HepG2 (cell line): ENCODE measurements around the gene GRIP2. TPM values are rescaled to one million over a fixed set of nuclear protein-coding genes. Genes with fewer than 3 reads are reported as not detected.
A peak's percentile ranks its signal among the peaks of the same experiment; 100 is the strongest.

Source experiments
- JUND ChIP-seq: sonication (generic); formaldehyde crosslinking; IDR thresholded peaks from 2 replicates; pipeline ENCODE4 v1.8.0; 2022; ENCODE audit warnings: mild to moderate bottlenecking, missing genetic modification reagents
- RBM39 ChIP-seq: fragments of 200-400 bp; formaldehyde crosslinking; IDR thresholded peaks from one replicate; pipeline ENCODE4 v1.6.1; 2018; ENCODE audit warnings: antibody characterized with exemption, mild to moderate bottlenecking, low read depth, low read length; ENCODE audit not compliant: poor library complexity, severe bottlenecking
- SP5 ChIP-seq: IDR thresholded peaks from 2 replicates; pipeline ENCODE4 v1.6.1; 2016; ENCODE audit warnings: low read depth, borderline replicate concordance
- SRY ChIP-seq: sonication (generic); formaldehyde crosslinking; IDR thresholded peaks from 2 replicates; pipeline ENCODE4 v1.8.0; 2022; ENCODE audit warnings: mild to moderate bottlenecking, missing genetic modification reagents
- ZNF644 ChIP-seq: IDR thresholded peaks from 2 replicates; pipeline ENCODE4 v1.6.1; 2016; ENCODE audit warnings: low read depth
- ZNF780A ChIP-seq: sonication (generic); formaldehyde crosslinking; IDR thresholded peaks from 2 replicates; pipeline ENCODE4 v1.8.0; 2022; ENCODE audit warnings: mild to moderate bottlenecking, missing genetic modification reagents, moderate library complexity
- polyA plus RNA-seq, 8 experiments: library from polyadenylated mRNA; depleted of rRNA in 3 of 8; stranded (reverse) in 7 of 8; unstranded in 1 of 8; fragments of >200 nt; fragmentation: Illumina TruSeq in 4 of 8; extraction: Trizol in 4 of 8; gene quantifications; 2 replicates each; pipeline versions ENCODE4 v1.2.1 to v1.2.3, GENCODE V29; 2011 to 2016; ENCODE audit warnings: low read depth in 4 of 8, missing spikeins in 1 of 8, mixed read lengths in 1 of 8; ENCODE audit not compliant: insufficient read depth in 1 of 8
- total RNA-seq, 5 experiments: library from RNA; depleted of rRNA; stranded (reverse); fragments of >200 nt; fragmentation: Illumina TruSeq; extraction: Trizol; gene quantifications; 2 replicates each; pipeline ENCODE4 v1.2.3, GENCODE V29; 2016; ENCODE audit warnings: low read depth in 1 of 5
- TF ChIP-seq, protein P1 (sequence below): sonication (generic); formaldehyde crosslinking; IDR thresholded peaks from 2 replicates; pipeline ENCODE4 v1.5.1; 2020; ENCODE audit warnings: mild to moderate bottlenecking, missing genetic modification reagents, moderate library complexity
- TF ChIP-seq, protein P2 (sequence below): IDR thresholded peaks from 2 replicates; pipeline ENCODE4 v1.4.0; 2020; ENCODE audit warnings: mild to moderate bottlenecking, missing genetic modification reagents
- TF ChIP-seq, protein P3 (sequence below): IDR thresholded peaks from 2 replicates; pipeline ENCODE4 v1.6.1; 2016; ENCODE audit warnings: mild to moderate bottlenecking
- TF ChIP-seq, protein P4 (sequence below): sonication (generic); formaldehyde crosslinking; IDR thresholded peaks from 2 replicates; pipeline ENCODE4 v1.4.0; 2020; ENCODE audit warnings: missing genetic modification reagents
- TF ChIP-seq, protein P5 (sequence below): sonication (generic); IDR thresholded peaks from 2 replicates; pipeline ENCODE4 v1.6.1; 2016; ENCODE audit warnings: low read depth, borderline replicate concordance
- TF ChIP-seq, protein P6 (sequence below): sonication (generic); formaldehyde crosslinking; IDR thresholded peaks from 2 replicates; pipeline ENCODE4 v1.8.0; 2022; ENCODE audit warnings: mild to moderate bottlenecking, missing genetic modification reagents, borderline replicate concordance

The GRIP2 gene
- total and polyA plus RNA-seq, 2 of the 13 experiments (the other 11 are each of a cell fraction or from before 2014, with no cell fraction given), result 0.11 to 0.24 TPM

DNA sequence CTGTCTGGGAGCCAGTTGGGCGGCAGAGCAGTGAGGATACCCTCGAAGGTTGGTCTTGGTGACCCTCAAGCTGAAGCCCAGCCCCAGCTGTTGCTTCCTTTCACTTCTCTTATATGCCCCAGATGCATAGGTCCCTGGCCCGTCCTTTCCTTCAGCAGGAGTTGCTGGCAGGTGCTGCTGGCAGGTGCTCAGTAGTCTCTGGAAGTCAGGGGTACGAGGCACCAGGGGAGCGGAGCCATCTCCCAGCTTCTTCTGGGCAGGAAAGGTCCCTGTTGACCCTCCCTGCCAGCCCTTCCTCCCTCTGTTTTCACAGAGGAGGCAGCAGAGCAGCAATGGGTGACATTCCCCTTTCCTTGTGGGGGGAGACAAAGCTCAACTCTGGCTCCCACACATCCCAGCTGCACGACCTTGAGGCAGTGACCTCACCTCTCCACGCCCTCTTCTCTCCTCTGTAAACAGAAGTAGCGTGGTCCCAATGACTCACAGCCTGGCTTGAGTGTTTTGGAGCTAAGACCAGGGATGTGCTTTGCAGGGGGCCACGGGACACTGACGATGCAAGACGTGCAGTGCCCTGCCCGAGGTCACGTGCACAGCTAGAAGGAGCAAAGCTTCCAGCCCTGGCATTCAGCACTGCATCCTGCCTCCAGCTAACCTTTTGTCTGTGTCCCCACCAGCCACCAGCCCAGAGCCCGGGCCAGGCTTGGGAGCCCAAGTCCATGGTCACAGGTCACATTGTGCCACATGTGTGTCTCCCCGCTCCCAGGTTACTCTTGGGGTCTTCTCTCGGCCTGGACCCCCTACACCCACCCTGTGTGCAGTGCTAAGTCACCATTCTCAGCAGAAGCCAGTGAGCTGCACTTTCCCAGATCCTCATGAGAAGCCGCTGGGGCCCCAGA is 88.0 kb downstream of the GRIP2 start (continued):
- TF ChIP-seq, protein P1, sequence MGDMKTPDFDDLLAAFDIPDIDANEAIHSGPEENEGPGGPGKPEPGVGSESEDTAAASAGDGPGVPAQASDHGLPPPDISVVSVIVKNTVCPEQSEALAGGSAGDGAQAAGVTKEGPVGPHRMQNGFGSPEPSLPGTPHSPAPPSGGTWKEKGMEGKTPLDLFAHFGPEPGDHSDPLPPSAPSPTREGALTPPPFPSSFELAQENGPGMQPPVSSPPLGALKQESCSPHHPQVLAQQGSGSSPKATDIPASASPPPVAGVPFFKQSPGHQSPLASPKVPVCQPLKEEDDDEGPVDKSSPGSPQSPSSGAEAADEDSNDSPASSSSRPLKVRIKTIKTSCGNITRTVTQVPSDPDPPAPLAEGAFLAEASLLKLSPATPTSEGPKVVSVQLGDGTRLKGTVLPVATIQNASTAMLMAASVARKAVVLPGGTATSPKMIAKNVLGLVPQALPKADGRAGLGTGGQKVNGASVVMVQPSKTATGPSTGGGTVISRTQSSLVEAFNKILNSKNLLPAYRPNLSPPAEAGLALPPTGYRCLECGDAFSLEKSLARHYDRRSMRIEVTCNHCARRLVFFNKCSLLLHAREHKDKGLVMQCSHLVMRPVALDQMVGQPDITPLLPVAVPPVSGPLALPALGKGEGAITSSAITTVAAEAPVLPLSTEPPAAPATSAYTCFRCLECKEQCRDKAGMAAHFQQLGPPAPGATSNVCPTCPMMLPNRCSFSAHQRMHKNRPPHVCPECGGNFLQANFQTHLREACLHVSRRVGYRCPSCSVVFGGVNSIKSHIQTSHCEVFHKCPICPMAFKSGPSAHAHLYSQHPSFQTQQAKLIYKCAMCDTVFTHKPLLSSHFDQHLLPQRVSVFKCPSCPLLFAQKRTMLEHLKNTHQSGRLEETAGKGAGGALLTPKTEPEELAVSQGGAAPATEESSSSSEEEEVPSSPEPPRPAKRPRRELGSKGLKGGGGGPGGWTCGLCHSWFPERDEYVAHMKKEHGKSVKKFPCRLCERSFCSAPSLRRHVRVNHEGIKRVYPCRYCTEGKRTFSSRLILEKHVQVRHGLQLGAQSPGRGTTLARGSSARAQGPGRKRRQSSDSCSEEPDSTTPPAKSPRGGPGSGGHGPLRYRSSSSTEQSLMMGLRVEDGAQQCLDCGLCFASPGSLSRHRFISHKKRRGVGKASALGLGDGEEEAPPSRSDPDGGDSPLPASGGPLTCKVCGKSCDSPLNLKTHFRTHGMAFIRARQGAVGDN (CRISPR knock-in tag), result peak; percentile 48; the same call in 1 of the 2 replicates
- TF ChIP-seq JUND (CRISPR knock-in tag) (peak; percentile 31; the same call in 1 of the 2 replicates), SRY (CRISPR knock-in tag) (no peak), ZNF780A (CRISPR knock-in tag) (peak; percentile 95), RBM39 (no peak), ZNF644 (no peak), SP5 (CRISPR knock-in tag) (peak; percentile 53; the same call in 1 of the 2 replicates)
- TF ChIP-seq, protein P2, sequence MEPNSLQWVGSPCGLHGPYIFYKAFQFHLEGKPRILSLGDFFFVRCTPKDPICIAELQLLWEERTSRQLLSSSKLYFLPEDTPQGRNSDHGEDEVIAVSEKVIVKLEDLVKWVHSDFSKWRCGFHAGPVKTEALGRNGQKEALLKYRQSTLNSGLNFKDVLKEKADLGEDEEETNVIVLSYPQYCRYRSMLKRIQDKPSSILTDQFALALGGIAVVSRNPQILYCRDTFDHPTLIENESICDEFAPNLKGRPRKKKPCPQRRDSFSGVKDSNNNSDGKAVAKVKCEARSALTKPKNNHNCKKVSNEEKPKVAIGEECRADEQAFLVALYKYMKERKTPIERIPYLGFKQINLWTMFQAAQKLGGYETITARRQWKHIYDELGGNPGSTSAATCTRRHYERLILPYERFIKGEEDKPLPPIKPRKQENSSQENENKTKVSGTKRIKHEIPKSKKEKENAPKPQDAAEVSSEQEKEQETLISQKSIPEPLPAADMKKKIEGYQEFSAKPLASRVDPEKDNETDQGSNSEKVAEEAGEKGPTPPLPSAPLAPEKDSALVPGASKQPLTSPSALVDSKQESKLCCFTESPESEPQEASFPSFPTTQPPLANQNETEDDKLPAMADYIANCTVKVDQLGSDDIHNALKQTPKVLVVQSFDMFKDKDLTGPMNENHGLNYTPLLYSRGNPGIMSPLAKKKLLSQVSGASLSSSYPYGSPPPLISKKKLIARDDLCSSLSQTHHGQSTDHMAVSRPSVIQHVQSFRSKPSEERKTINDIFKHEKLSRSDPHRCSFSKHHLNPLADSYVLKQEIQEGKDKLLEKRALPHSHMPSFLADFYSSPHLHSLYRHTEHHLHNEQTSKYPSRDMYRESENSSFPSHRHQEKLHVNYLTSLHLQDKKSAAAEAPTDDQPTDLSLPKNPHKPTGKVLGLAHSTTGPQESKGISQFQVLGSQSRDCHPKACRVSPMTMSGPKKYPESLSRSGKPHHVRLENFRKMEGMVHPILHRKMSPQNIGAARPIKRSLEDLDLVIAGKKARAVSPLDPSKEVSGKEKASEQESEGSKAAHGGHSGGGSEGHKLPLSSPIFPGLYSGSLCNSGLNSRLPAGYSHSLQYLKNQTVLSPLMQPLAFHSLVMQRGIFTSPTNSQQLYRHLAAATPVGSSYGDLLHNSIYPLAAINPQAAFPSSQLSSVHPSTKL (CRISPR knock-in tag), result peak; percentile 37; the same call in 1 of the 2 replicates
- TF ChIP-seq, protein P3, sequence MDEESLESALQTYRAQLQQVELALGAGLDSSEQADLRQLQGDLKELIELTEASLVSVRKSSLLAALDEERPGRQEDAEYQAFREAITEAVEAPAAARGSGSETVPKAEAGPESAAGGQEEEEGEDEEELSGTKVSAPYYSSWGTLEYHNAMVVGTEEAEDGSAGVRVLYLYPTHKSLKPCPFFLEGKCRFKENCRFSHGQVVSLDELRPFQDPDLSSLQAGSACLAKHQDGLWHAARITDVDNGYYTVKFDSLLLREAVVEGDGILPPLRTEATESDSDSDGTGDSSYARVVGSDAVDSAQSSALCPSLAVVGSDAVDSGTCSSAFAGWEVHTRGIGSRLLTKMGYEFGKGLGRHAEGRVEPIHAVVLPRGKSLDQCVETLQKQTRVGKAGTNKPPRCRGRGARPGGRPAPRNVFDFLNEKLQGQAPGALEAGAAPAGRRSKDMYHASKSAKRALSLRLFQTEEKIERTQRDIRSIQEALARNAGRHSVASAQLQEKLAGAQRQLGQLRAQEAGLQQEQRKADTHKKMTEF (CRISPR knock-in tag), result no peak
- TF ChIP-seq, protein P4, sequence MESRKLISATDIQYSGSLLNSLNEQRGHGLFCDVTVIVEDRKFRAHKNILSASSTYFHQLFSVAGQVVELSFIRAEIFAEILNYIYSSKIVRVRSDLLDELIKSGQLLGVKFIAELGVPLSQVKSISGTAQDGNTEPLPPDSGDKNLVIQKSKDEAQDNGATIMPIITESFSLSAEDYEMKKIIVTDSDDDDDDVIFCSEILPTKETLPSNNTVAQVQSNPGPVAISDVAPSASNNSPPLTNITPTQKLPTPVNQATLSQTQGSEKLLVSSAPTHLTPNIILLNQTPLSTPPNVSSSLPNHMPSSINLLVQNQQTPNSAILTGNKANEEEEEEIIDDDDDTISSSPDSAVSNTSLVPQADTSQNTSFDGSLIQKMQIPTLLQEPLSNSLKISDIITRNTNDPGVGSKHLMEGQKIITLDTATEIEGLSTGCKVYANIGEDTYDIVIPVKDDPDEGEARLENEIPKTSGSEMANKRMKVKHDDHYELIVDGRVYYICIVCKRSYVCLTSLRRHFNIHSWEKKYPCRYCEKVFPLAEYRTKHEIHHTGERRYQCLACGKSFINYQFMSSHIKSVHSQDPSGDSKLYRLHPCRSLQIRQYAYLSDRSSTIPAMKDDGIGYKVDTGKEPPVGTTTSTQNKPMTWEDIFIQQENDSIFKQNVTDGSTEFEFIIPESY (CRISPR knock-in tag), result peak; percentile 36; the same call in 1 of the 2 replicates
- TF ChIP-seq, protein P5, sequence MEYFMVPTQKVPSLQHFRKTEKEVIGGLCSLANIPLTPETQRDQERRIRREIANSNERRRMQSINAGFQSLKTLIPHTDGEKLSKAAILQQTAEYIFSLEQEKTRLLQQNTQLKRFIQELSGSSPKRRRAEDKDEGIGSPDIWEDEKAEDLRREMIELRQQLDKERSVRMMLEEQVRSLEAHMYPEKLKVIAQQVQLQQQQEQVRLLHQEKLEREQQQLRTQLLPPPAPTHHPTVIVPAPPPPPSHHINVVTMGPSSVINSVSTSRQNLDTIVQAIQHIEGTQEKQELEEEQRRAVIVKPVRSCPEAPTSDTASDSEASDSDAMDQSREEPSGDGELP, result peak; percentile 26; the same call in 1 of the 2 replicates
- TF ChIP-seq, protein P6, sequence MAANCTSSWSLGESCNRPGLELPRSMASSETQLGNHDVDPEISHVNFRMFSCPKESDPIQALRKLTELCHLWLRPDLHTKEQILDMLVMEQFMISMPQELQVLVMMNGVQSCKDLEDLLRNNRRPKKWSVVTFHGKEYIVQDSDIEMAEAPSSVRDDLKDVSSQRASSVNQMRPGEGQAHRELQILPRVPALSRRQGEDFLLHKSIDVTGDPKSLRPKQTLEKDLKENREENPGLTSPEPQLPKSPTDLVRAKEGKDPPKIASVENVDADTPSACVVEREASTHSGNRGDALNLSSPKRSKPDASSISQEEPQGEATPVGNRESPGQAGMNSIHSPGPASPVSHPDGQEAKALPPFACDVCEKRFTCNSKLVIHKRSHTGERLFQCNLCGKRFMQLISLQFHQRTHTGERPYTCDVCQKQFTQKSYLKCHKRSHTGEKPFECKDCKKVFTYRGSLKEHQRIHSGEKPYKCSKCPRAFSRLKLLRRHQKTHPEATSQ (CRISPR knock-in tag), result no peak
